GM23248 (cell line): ENCODE results near the gene SGCG.

Source experiments
- EZH2 ChIP-seq: fragments of 200-600 bp; sonication (generic); IDR thresholded peaks from 2 replicates; pipeline ENCODE4 v1.6.1; 2018; ENCODE audit warnings: antibody characterized with exemption, mild to moderate bottlenecking; ENCODE audit not compliant: insufficient read depth, poor library complexity, severe bottlenecking
- EZH2phosphoT487 ChIP-seq: fragments of 200-600 bp; sonication (generic); IDR thresholded peaks from 2 replicates; pipeline ENCODE4 v1.6.1; 2018; ENCODE audit warnings: antibody characterized with exemption, moderate library complexity, mild to moderate bottlenecking, low read depth; ENCODE audit not compliant: insufficient read depth

GRCh38 chr13:23330356-23330755 is 149.6 kb downstream of the SGCG start:
- TF ChIP-seq EZH2phosphoT487 (no peak), EZH2 (no peak)
